GM12878 (cell line): Measurements from ENCODE around the gene SMURF1. TPM values are rescaled to one million over a fixed set of nuclear protein-coding genes. Genes with fewer than 3 reads are reported as not detected.

Experiments
- ATAC-seq: fragments of 200-7000 bp; cut with Tn5 transposase; 3 replicates; pipeline ENCODE4 v1.9.1; 2020; ENCODE audit warnings: mild to moderate bottlenecking, moderate library complexity
- BruUV-seq: library from RNA; stranded (reverse); fragments of 400-500 nt; replicated peaks from 2 replicates; lab custom pipeline; 2021; lab: Mats Ljungman, UMichigan
- CTCF ChIA-PET: fragments of 300-600 bp; sonication (Branson Sonifier 250); formaldehyde crosslinking; extraction: SDS; loops from one replicate; lab custom pipeline; 2021; ENCODE audit warnings: inconsistent platforms; lab: Yijun Ruan, JAX
- POLR2A ChIA-PET: fragments of 350-600 bp; formaldehyde crosslinking; extraction: SDS; loops from one replicate; lab custom pipeline; 2021; ENCODE audit warnings: inconsistent platforms; lab: Charles Lee
- RAD21 ChIA-PET: fragments of 300-600 bp; sonication (Branson Sonifier 250); formaldehyde crosslinking; loops from one replicate; lab custom pipeline; 2023; ENCODE audit warnings: antibody characterized with exemption; ENCODE audit not compliant: unreplicated experiment; lab: Charles Lee
- SMC1A ChIA-PET: fragments of 300-600 bp; sonication (Branson Sonifier 250); formaldehyde crosslinking; loops from one replicate; lab custom pipeline; 2023; ENCODE audit not compliant: unreplicated experiment, uncharacterized antibody; lab: Charles Lee
- DNase-seq: peaks from one replicate; pipeline ENCODE4 v3.0.0-alpha.2; 2011; ENCODE audit warnings: low read depth, low spot score
- FAIRE-seq: peaks from 3 replicates; lab custom pipeline; 2011; peaks lifted over from hg19 to GRCh38; lab: Jason Lieb, UNC
- H2AFZ ChIP-seq: 2 replicates; pipeline ENCODE4 v1.6.0; 2011; ENCODE audit warnings: low read depth, low read length, control low read depth; ENCODE audit not compliant: control insufficient read depth
- H3K27ac ChIP-seq: 2 replicates; pipeline ENCODE4 v1.5.1; 2011; ENCODE audit warnings: control low read depth; ENCODE audit not compliant: control insufficient read depth, insufficient read depth
- H3K27me3 ChIP-seq, 2 experiments: replicated peaks in 1 of 2; 2 replicates each; pipeline versions ENCODE4 v1.6.0 to v1.6.1; 2011; ENCODE audit warnings: low read length in 1 of 2; ENCODE audit not compliant: control insufficient read depth in 2 of 2, insufficient read depth in 2 of 2
- H3K36me3 ChIP-seq, 2 experiments: 2 replicates each; pipeline ENCODE4 v1.5.1; 2011; ENCODE audit warnings: low read length in 1 of 2; ENCODE audit not compliant: control insufficient read depth in 2 of 2, insufficient read depth in 2 of 2
- H3K4me1 ChIP-seq: 2 replicates; pipeline ENCODE4 v1.6.1; 2011; ENCODE audit warnings: mild to moderate bottlenecking, low read length, moderate library complexity, mixed read lengths; ENCODE audit not compliant: control insufficient read depth, insufficient read depth
- H3K4me2 ChIP-seq: 2 replicates; pipeline ENCODE4 v1.6.0; 2011; ENCODE audit warnings: control low read depth; ENCODE audit not compliant: control insufficient read depth, insufficient read depth
- H3K4me3 ChIP-seq: fragments of 200-600 bp; sonication (generic); 2 replicates; pipeline ENCODE4 v1.5.1; 2016
- H3K79me2 ChIP-seq: 2 replicates; pipeline ENCODE4 v1.6.0; 2011; ENCODE audit warnings: low read length; ENCODE audit not compliant: control insufficient read depth, insufficient read depth
- H3K9ac ChIP-seq: 2 replicates; pipeline ENCODE4 v1.8.0; 2011; ENCODE audit warnings: low read length, control low read depth, mixed read lengths; ENCODE audit not compliant: control insufficient read depth, insufficient read depth
- H3K9me3 ChIP-seq: replicated peaks from 3 replicates; pipeline ENCODE4 v1.5.1; 2011; ENCODE audit warnings: mild to moderate bottlenecking, low read length; ENCODE audit not compliant: control insufficient read depth, insufficient read depth
- H4K20me1 ChIP-seq: 2 replicates; pipeline ENCODE4 v1.6.0; 2011; ENCODE audit not compliant: control insufficient read depth, insufficient read depth
- ATF3 ChIP-seq: IDR thresholded peaks from 2 replicates; pipeline ENCODE4 v1.6.1; 2011; ENCODE audit warnings: low read depth, mild to moderate bottlenecking, low read length, moderate library complexity, borderline replicate concordance; ENCODE audit errors: extremely low read depth
- BHLHE40 ChIP-seq, 2 experiments: fragments of 450-650 bp in 1 of 2; IDR thresholded peaks; 2 replicates each; pipeline ENCODE4 v1.6.1; 2011 to 2017; ENCODE audit warnings: low read depth in 2 of 2, borderline replicate concordance in 1 of 2, improper control_type of control experiment in 1 of 2, low read length in 1 of 2, mild to moderate bottlenecking in 1 of 2
- CREM ChIP-seq: IDR thresholded peaks from 2 replicates; pipeline ENCODE4 v1.6.1; 2014; ENCODE audit warnings: antibody characterized with exemption, low read depth
- IRF3 ChIP-seq: fragments of 450-650 bp; IDR thresholded peaks from 2 replicates; pipeline ENCODE4 v1.6.1; 2014; ENCODE audit warnings: mild to moderate bottlenecking
- IRF4 ChIP-seq: IDR thresholded peaks from 2 replicates; pipeline ENCODE4 v1.6.1; 2011; ENCODE audit warnings: low read depth, low read length
- MEF2A ChIP-seq: IDR thresholded peaks from 2 replicates; pipeline ENCODE4 v1.6.1; 2011; ENCODE audit warnings: low read depth, mild to moderate bottlenecking, low read length, moderate library complexity; ENCODE audit not compliant: insufficient read depth
- NR2F1 ChIP-seq: fragments of 450-650 bp; conservative IDR thresholded peaks from 2 replicates; pipeline ENCODE4 v1.6.1; 2017; ENCODE audit warnings: mild to moderate bottlenecking
- PAX5 ChIP-seq: IDR thresholded peaks from 2 replicates; pipeline ENCODE4 v1.6.1; 2011; ENCODE audit warnings: low read depth, low read length, borderline replicate concordance
- PRDM15 ChIP-seq: fragments of 450-650 bp; formaldehyde crosslinking; IDR thresholded peaks from 2 replicates; pipeline ENCODE4 v1.4.0; 2020; ENCODE audit warnings: mild to moderate bottlenecking, moderate library complexity
- RUNX3 ChIP-seq: IDR thresholded peaks from 2 replicates; pipeline ENCODE4 v1.6.1; 2012; ENCODE audit warnings: low read length, inconsistent platforms
- WGBS: methylation state at CpG from one replicate; pipeline ENCODE4 v1.1.6; 2016; ENCODE audit warnings: low lambda C conversion rate; ENCODE audit not compliant: insufficient replicate concordance, insufficient coverage; ENCODE audit errors: missing lambda C conversion rate; 5-methylcytosine and 5-hydroxymethylcytosine counted together
- in situ Hi-C: fragments of 300-500 bp; cut with MboI; formaldehyde crosslinking; loops from 9 replicates; pipeline ENCODE4 v1.14.3; 2018; ENCODE audit warnings: mixed read lengths
- intact Hi-C: fragments of 100-400 bp; cut with micrococcal nuclease; formaldehyde crosslinking; loops from one replicate; pipeline ENCODE4 v1.14.2; 2022; ENCODE audit not compliant: unreplicated experiment
- polyA plus RNA-seq, 11 experiments: library from polyadenylated mRNA; depleted of rRNA in 4 of 11; unstranded in 6 of 11; stranded (reverse) in 5 of 11; fragments of >200 nt; fragmentation: Nextera tagmentation in 4 of 11; fragmentation: Illumina TruSeq in 1 of 11; extraction: Ambion mirVana in 4 of 11; extraction: Trizol in 1 of 11; gene quantifications; 1 replicate in 1 of 11; 2 replicates in 10 of 11; pipeline versions ENCODE4 v1.2.1 to v1.2.3, GENCODE V29; 2011 to 2016; ENCODE audit warnings: inconsistent platforms in 2 of 11, missing spikeins in 2 of 11, low read depth in 1 of 11
- total RNA-seq, 4 experiments: library from RNA; depleted of rRNA in 3 of 4; stranded (reverse); fragments of >200 nt in 3 of 4; fragmentation: Illumina TruSeq in 1 of 4; extraction: Trizol in 1 of 4; gene quantifications; 2 replicates each; pipeline versions ENCODE4 v1.2.1 to v1.2.3, GENCODE V29; 2013 to 2021

Gene SMURF1
- total and polyA plus RNA-seq, 10 of the 15 experiments (the other 5 are each of a cell fraction or from before 2014, with no cell fraction given) = 0.76 to 14.0 (median 7.9) TPM

GRCh38 chr7:98992076-98992475 lies 151.8 kb downstream of the SMURF1 start (continued):
- TF ChIP-seq PRDM15 (CRISPR knock-in tag) (no peak), MEF2A (no peak), ATF3 (no peak), IRF4 (no peak)

GRCh38 chr7:98991141-98991540 lies 152.8 kb downstream of the SMURF1 start:
- Histone ChIP-seq H3K4me2 (no peak overlapping the region), H3K79me2 (no peaks in the 10 kb centered on the region)
- BruUV-seq = no TSS peak
- 96% methylated on average over 14 of the region's 14 CpGs for WGBS
- TF ChIP-seq BHLHE40 (IDR thresholded peaks at IDR 0.05; ENCODE audit: borderline replicate concordance in 1 of 2, low read depth in 2 of 2, low read length in 1 of 2) = no peak
- no peak for TF ChIP-seq RUNX3
- no peak for TF ChIP-seq NR2F1
- no peak for TF ChIP-seq CREM
- no peak for TF ChIP-seq IRF3
- no peak for TF ChIP-seq PAX5
- TF ChIP-seq, all 136 proteins: peak for 0
- ChIA-PET RAD21 (no interaction called here), POLR2A (no interaction called here), CTCF (no interaction called here), SMC1A (interaction anchor here (0.8 kb wide), 1 partner anchor 332 kb away, joined by 3 read pairs; no protein-coding TSS in a partner anchor)
- no peak for DNase-seq
- H3K4me3 ChIP-seq = no peak overlapping the region
- no peaks in the 10 kb centered on the region; the same call in 2 of the 3 replicates for H3K9me3 ChIP-seq
- H4K20me1 ChIP-seq = no peaks in the 10 kb centered on the region
- H3K9ac ChIP-seq = no peak overlapping the region
- no peak overlapping the region for H2AFZ ChIP-seq
- in situ Hi-C loops = no loop called here
- peaks cover 8% of the 10 kb centered on the region for H3K4me1 ChIP-seq
- H3K27ac ChIP-seq = no peak overlapping the region
- intact Hi-C loops = no loop called here
- no peak for ATAC-seq
- FAIRE-seq = no peak
- peaks cover 28 to 51% of the 10 kb centered on the region in 2 experiments for H3K36me3 ChIP-seq
- no peaks in the 10 kb centered on the region for H3K27me3 ChIP-seq
